ENCODE measurements around the gene B4GALT7.

B4GALT7 gene

GRCh38 chr5:177594071-177594470 is 5.9 kb upstream of the B4GALT7 start:
- no peak for DNase-seq

GRCh38 chr5:177595026-177595585 is 4.8 kb upstream of the B4GALT7 start:
- no peak for DNase-seq

GRCh38 chr5:177595991-177596774 is 3.7 kb upstream of the B4GALT7 start:
- DNase-seq = no peak

GRCh38 chr5:177596775-177597238 is 3.1 kb upstream of the B4GALT7 start:
- DNase-seq = no peak

GRCh38 chr5:177598477-177598876 is 1.5 kb upstream of the B4GALT7 start:
- no peak for DNase-seq

- no peak for DNase-seq
Measured at GRCh38 chr5:177600508-177601018, 631 bp downstream of the B4GALT7 start.

- no peak for DNase-seq
Measured at GRCh38 chr5:177601126-177601525, 1.2 kb downstream of the B4GALT7 start.

- DNase-seq = no peak
Measured at GRCh38 chr5:177601577-177602457, 1.9 kb downstream of the B4GALT7 start.

GRCh38 chr5:177602458-177602830 is 2.5 kb downstream of the B4GALT7 start:
- no peak for DNase-seq

- DNase-seq = no peak
Measured at GRCh38 chr5:177603631-177604030, 3.7 kb downstream of the B4GALT7 start.

GRCh38 chr5:177604116-177604521 is 4.2 kb downstream of the B4GALT7 start:
- DNase-seq = no peak

- DNase-seq = no peak
Measured at GRCh38 chr5:177604656-177605055, 4.7 kb downstream of the B4GALT7 start.

- DNase-seq = no peak
Measured at GRCh38 chr5:177605078-177605477, 5.1 kb downstream of the B4GALT7 start.

- DNase-seq = no peak
Measured at GRCh38 chr5:177605667-177606066, 5.7 kb downstream of the B4GALT7 start.

GRCh38 chr5:177606071-177607051 is 6.4 kb downstream of the B4GALT7 start:
- no peak for DNase-seq

- no peak for DNase-seq
Measured at GRCh38 chr5:177607115-177607451, 7.2 kb downstream of the B4GALT7 start.

- DNase-seq = peak; percentile 49
Measured at GRCh38 chr5:177607452-177608192, 7.7 kb downstream of the B4GALT7 start.

- DNase-seq = no peak
Measured at GRCh38 chr5:177608243-177609075, 8.5 kb downstream of the B4GALT7 start.

GRCh38 chr5:177609076-177610059 is 9.4 kb downstream of the B4GALT7 start:
- no peak for DNase-seq

Data from stimulated activated naive CD4-positive, alpha-beta T cell treated with Interleukin-2 at 50 U/mL for 16 hours (primary cell).